Kidney (tissue), 14 donors: ENCODE data around the gene PRKN. TPM values are rescaled to one million over a fixed set of nuclear protein-coding genes. Genes with fewer than 3 reads are reported as not detected.

Source experiments
- DNase-seq, 5 donors: peaks; one replicate each; pipeline ENCODE4 v3.0.0-alpha.2; 2013 to 2020
- FAIRE-seq: peaks from 2 replicates; lab custom pipeline; 2012; peaks lifted over from hg19 to GRCh38; lab: Jason Lieb, UNC
- H3K27ac ChIP-seq, 2 donors: one replicate each; pipeline ENCODE4 v1.7.0; 2013; ENCODE audit warnings: low read depth in 2 of 2, low read length in 2 of 2, inconsistent platforms in 1 of 2
- H3K27me3 ChIP-seq: one replicate; pipeline ENCODE4 v1.7.1; 2013; ENCODE audit warnings: low read length, inconsistent platforms; ENCODE audit not compliant: control insufficient read depth, insufficient read depth
- H3K36me3 ChIP-seq, 3 donors: one replicate each; pipeline versions ENCODE4 v1.7.0 to v1.7.1; 2013; ENCODE audit warnings: low read length in 3 of 3, control low read depth in 1 of 3, inconsistent platforms in 1 of 3; ENCODE audit not compliant: insufficient read depth in 3 of 3, control insufficient read depth in 2 of 3
- H3K4me1 ChIP-seq, 3 donors: one replicate each; pipeline versions ENCODE4 v1.7.0 to v1.7.1; 2013; ENCODE audit warnings: low read length in 3 of 3, inconsistent platforms in 1 of 3, low read depth in 1 of 3; ENCODE audit not compliant: control insufficient read depth in 2 of 3, insufficient read depth in 2 of 3
- H3K4me3 ChIP-seq, 3 donors: one replicate each; pipeline versions ENCODE4 v1.7.0 to v1.8.1; 2013; ENCODE audit warnings: low read length in 3 of 3, control low read depth in 1 of 3, inconsistent platforms in 1 of 3
- H3K9ac ChIP-seq, 3 donors: one replicate each; pipeline versions ENCODE4 v1.7.0 to v1.7.1; 2013; ENCODE audit warnings: low read length in 3 of 3, control low read depth in 1 of 3, inconsistent platforms in 1 of 3
- H3K9me3 ChIP-seq, 3 donors: one replicate each; pipeline versions ENCODE4 v1.7.0 to v1.7.1; 2013; ENCODE audit warnings: low read length in 3 of 3, control low read depth in 1 of 3, inconsistent platforms in 1 of 3; ENCODE audit not compliant: control insufficient read depth in 2 of 3, insufficient read depth in 1 of 3
- intact Hi-C: fragments of 100-400 bp; cut with DNase I; formaldehyde crosslinking; loops from one replicate; pipeline ENCODE4 v1.11.1; 2022
- polyA plus RNA-seq: library from polyadenylated mRNA; stranded (reverse); fragments of 350-450 nt; fragmentation: Illumina TruSeq; extraction: RNeasy Lipid Tissue Mini Kit (QIAGEN cat#74804); gene quantifications from one replicate; pipeline ENCODE4 v1.2.3, GENCODE V29; 2014; ENCODE audit warnings: low read depth, low replicate concordance; ENCODE audit not compliant: insufficient read depth
- total RNA-seq: library from RNA; stranded (reverse); fragmentation: NEBNext Ultra II Directional; extraction: Animal tissue kit (Norgen Biotek cat#: 25700); gene quantifications from one replicate; pipeline ENCODE4 v1.2.1, GENCODE V29; 2021
- TF ChIP-seq, protein P1 (sequence below): IDR thresholded peaks from 3 replicates; pipeline ENCODE4 v1.5.1; 2012; ENCODE audit warnings: mild to moderate bottlenecking, moderate library complexity, borderline replicate concordance; ENCODE audit not compliant: insufficient read depth; ENCODE audit errors: extremely low read depth
- donor health status: control.
- donor health status: control.
- donor health status: control.
- donor health status: control.
- donor health status: control.
- donor health status: DM: yes; HTN: yes; CAD: no.
- donor health status: Normal renal cell carcinoma (clear cell type).

The PRKN gene
- total and polyA plus RNA-seq, 2 donors from 2014 or later = 8.6 to 10.4 TPM

DNA sequence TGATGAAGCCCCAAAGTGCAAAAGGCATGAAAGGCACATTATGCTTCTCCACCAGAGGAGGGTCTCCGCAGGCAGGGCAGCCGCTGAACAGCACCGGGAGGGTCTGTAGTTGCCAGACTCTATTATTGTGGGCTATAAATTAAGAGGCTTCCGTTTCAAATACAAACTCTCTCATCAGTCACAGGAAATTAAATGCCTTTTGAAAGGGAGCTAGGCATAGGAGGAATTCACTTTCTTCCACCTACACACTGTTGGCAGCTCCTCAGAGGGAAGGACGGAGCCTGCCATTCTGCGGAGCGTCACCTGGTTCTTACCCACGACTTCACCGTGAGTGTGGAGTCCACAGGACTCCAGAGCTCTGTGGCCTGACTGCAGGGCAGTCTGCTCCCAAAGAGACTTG is 1312.9 kb downstream of the PRKN start:
- H3K4me3 ChIP-seq = peak overlapping the region in 1 of 3 donors; percentile 26
- peaks cover 9 to 16% (median 9%) of the 10 kb centered on the region in 3 donors for H3K4me1 ChIP-seq
- no peaks in the 10 kb centered on the region for H3K36me3 ChIP-seq
- H3K27ac ChIP-seq = no peak overlapping the region
- H3K9ac ChIP-seq = peak overlapping the region in 1 of 3 donors; percentile 29
- H3K27me3 ChIP-seq = no peaks in the 10 kb centered on the region
- intact Hi-C loops = no loop called here
- TF ChIP-seq, protein P1, sequence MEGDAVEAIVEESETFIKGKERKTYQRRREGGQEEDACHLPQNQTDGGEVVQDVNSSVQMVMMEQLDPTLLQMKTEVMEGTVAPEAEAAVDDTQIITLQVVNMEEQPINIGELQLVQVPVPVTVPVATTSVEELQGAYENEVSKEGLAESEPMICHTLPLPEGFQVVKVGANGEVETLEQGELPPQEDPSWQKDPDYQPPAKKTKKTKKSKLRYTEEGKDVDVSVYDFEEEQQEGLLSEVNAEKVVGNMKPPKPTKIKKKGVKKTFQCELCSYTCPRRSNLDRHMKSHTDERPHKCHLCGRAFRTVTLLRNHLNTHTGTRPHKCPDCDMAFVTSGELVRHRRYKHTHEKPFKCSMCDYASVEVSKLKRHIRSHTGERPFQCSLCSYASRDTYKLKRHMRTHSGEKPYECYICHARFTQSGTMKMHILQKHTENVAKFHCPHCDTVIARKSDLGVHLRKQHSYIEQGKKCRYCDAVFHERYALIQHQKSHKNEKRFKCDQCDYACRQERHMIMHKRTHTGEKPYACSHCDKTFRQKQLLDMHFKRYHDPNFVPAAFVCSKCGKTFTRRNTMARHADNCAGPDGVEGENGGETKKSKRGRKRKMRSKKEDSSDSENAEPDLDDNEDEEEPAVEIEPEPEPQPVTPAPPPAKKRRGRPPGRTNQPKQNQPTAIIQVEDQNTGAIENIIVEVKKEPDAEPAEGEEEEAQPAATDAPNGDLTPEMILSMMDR = no peak
- DNase-seq (peak in 3 of 5 donors; percentile 21 to 77 (median 65)), FAIRE-seq (no peak)
- H3K9me3 ChIP-seq = no peaks in the 10 kb centered on the region

DNA sequence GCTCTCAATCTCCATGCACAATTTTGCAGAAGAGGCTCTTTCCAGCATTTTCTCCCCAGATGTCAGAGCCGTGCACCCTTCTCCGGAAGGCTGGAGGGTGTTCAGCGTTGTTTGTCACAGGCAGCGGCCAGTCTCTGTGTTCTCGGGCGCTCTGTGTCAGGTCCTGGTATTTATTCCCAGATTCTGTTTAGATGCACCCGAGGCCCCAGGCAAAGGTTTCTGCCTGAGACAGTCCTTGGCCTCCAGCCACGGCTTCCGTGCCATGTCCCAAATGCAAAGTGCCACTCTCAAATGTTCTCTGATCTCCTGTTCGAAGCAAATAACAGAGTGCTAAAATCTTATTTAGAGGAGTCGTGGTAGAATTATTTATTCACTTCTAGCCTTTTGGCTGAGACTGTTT is 1313.4 kb downstream of the PRKN start:
- peaks cover 9 to 16% (median 9%) of the 10 kb centered on the region in 3 donors for H3K4me1 ChIP-seq
- H3K36me3 ChIP-seq = no peaks in the 10 kb centered on the region
- no peak overlapping the region for H3K27ac ChIP-seq
- intact Hi-C loops = no loop called here
- TF ChIP-seq, protein P1 = no peak
- H3K27me3 ChIP-seq = no peaks in the 10 kb centered on the region
- no peaks in the 10 kb centered on the region for H3K9me3 ChIP-seq
- DNase-seq (peak in 1 of 5 donors; percentile 26), FAIRE-seq (no peak)
- H3K9ac ChIP-seq = peak overlapping the region in 1 of 3 donors; percentile 29
- H3K4me3 ChIP-seq = peak overlapping the region in 1 of 3 donors; percentile 26

DNA sequence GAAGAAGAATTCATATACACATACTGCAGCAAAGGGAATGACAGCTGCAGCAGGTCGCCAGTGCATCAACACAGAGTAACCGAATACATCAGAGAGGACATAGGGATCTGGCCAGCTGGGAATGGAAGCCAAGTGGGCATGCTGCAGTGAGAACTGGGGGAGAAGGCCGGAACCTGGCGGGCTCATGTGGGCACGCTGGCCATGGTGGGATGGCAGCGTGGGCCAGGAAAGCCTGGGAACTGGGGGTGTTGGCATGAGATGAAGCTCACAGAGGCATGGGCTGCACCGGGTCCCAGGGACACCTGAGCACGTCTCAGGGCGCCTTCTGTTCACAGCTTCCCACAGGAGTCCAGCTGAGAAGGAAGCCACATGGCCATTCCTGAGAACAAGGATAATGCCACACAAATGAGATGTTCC is 1314.2 kb downstream of the PRKN start:
- no peak for FAIRE-seq
- no peak overlapping the region for H3K4me3 ChIP-seq
- peak in 4 of 5 donors; percentile 43 to 58 (median 52) for DNase-seq

More for the DNA sequence above, 1314.2 kb downstream of the PRKN start:
- H3K4me1 ChIP-seq = peaks cover 7 to 11% (median 9%) of the 10 kb centered on the region in 3 donors
- H3K9ac ChIP-seq = peak overlapping the region in 1 of 3 donors; percentile 29
- intact Hi-C loops = no loop called here
- H3K9me3 ChIP-seq = no peaks in the 10 kb centered on the region
- no peaks in the 10 kb centered on the region for H3K36me3 ChIP-seq
- H3K27me3 ChIP-seq = no peaks in the 10 kb centered on the region
- TF ChIP-seq, protein P1 = no peak
- H3K27ac ChIP-seq = no peak overlapping the region
